Fibroblast of mammary gland (primary cell): ENCODE data around the gene EIF4E.
"Not testable (repeated sequence)": the region's sequence is repeated elsewhere in the genome, so short reads cannot be mapped to it uniquely, and the experiment has no call there.

ENCODE experiments used
- DNase-seq: peaks from one replicate; pipeline ENCODE4 v3.0.0-alpha.2; 2010; ENCODE audit warnings: low read depth
- H3K4me3 ChIP-seq: 2 replicates; pipeline ENCODE4 v1.5.1; 2011; ENCODE audit warnings: low read depth, mild to moderate bottlenecking, low read length, moderate library complexity; ENCODE audit not compliant: control insufficient read depth
- TF ChIP-seq, protein P1 (sequence below): conservative IDR thresholded peaks from 2 replicates; pipeline ENCODE4 v1.5.1; 2011; ENCODE audit warnings: low read depth, low read length, inconsistent platforms; ENCODE audit not compliant: control insufficient read depth, insufficient read depth

Gene EIF4E

GRCh38 chr4:98903561-98903960 is 25.4 kb downstream of the EIF4E start:
- no peak overlapping the region for H3K4me3 ChIP-seq
- TF ChIP-seq, protein P1, sequence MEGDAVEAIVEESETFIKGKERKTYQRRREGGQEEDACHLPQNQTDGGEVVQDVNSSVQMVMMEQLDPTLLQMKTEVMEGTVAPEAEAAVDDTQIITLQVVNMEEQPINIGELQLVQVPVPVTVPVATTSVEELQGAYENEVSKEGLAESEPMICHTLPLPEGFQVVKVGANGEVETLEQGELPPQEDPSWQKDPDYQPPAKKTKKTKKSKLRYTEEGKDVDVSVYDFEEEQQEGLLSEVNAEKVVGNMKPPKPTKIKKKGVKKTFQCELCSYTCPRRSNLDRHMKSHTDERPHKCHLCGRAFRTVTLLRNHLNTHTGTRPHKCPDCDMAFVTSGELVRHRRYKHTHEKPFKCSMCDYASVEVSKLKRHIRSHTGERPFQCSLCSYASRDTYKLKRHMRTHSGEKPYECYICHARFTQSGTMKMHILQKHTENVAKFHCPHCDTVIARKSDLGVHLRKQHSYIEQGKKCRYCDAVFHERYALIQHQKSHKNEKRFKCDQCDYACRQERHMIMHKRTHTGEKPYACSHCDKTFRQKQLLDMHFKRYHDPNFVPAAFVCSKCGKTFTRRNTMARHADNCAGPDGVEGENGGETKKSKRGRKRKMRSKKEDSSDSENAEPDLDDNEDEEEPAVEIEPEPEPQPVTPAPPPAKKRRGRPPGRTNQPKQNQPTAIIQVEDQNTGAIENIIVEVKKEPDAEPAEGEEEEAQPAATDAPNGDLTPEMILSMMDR: no peak
- DNase-seq: no peak

- H3K4me3 ChIP-seq: no peak overlapping the region
- TF ChIP-seq, protein P1: no peak
- no peak for DNase-seq
These were observed 29.7 kb downstream of the EIF4E start for GRCh38 chr4:98899277-98899676.

DNA sequence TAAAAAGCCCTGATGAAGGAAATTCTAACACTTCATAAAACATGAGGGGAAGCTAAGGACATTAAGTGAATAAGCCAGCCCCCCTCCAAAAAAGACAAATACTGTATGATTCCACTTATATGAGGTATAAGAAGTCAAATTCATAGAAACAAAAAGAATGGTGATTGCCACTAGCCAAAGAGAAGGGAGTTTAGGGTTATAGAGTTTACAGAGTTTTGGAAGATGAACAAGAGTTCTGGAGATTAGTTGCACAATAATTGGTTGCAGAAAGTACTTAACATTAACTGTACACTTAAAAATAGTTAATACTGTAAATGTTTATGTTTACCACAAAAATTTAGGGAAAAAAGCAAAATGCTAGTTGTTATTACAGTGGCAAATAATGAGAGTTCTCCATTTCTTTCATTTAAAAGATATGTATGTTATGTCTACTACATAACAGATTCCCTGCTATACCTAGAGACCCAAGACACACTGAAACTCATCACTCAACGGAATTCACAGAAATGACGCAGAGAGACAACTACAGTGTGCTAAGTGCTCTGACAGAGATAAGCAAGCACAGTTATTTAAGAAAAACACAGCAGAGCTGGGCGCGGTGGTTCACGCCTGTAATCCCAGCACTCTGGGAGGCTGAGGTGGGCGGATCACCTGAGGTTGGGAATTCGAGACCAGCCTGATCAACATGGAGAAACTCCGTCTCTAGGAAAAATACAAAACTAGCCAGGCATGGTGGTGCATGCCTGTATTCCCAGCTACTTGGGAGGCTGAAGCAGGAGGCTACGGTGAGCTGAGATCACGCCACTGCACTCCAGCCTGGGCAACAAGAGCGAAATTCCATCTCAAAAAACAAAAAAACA is 37.2 kb downstream of the EIF4E start:
- no peak for DNase-seq
- TF ChIP-seq, protein P1: no peak
- H3K4me3 ChIP-seq: no peak overlapping the region

DNA sequence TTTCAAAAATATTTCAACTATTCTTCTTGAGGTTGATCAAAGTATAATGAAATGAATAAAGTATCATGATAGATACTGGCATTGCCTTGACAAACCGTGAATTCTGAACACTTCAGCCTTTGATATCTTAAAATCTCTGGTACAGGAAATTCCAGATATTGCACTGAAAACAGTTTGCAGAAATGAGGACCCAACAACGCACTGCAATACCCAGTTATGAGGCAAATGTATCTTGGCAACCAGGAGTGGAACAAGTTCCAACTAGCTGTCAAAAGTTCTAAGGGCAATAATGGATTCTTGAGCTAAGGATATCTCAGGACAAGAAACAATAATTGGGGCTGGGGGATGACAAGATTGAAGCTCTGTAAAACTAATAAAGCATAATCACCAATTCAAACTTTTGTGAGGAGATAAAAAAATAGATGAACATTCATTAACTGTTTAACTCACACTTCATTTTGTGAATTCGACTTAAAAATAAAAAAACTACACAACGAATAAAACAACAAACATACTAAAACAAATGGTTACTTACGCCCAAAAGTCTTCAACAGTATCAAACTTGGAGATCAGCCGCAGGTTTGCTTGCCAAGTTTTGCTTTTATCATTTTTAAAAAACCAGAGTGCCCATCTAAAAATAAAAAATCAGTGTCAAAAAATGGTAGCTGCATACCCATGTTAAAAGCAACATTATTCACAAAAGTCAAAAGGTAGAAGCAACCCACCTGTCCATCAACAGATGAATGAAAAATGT is 38.1 kb downstream of the EIF4E start:
- TF ChIP-seq, protein P1: no peak
- no peak for DNase-seq
- H3K4me3 ChIP-seq: no peak overlapping the region

GRCh38 chr4:98887145-98887544 is 41.8 kb downstream of the EIF4E start:
- TF ChIP-seq, protein P1: no peak
- no peak overlapping the region for H3K4me3 ChIP-seq
- no peak for DNase-seq

DNA sequence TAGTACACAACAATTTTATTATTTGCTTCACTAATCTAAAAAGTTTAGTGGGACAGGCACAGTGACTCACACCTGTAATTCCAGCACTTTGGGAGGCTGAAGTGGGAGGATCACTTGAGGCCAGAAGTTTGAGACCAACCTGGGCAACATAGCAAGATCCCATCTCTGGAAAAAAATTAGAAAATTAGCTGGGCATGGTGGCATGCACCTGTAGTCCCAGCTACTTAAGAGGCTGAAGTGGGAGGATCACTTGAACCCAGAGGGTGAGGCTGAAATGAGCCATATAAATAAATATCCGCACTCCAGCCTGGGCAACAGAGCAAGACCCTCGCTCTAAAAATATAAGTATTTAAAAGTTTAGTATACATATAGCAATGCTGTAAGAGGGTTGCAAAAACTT is 42.6 kb downstream of the EIF4E start:
- H3K4me3 ChIP-seq, DNase-seq: not testable (repeated sequence)

- H3K4me3 ChIP-seq, DNase-seq: not testable (repeated sequence)
These were observed 48.0 kb downstream of the EIF4E start for GRCh38 chr4:98880884-98881283.
